ENCODE data around the gene CCR6.
"Not testable (repeated sequence)": the region's sequence is repeated elsewhere in the genome, so short reads cannot be mapped to it uniquely, and the experiment has no call there.

Gene CCR6

DNA sequence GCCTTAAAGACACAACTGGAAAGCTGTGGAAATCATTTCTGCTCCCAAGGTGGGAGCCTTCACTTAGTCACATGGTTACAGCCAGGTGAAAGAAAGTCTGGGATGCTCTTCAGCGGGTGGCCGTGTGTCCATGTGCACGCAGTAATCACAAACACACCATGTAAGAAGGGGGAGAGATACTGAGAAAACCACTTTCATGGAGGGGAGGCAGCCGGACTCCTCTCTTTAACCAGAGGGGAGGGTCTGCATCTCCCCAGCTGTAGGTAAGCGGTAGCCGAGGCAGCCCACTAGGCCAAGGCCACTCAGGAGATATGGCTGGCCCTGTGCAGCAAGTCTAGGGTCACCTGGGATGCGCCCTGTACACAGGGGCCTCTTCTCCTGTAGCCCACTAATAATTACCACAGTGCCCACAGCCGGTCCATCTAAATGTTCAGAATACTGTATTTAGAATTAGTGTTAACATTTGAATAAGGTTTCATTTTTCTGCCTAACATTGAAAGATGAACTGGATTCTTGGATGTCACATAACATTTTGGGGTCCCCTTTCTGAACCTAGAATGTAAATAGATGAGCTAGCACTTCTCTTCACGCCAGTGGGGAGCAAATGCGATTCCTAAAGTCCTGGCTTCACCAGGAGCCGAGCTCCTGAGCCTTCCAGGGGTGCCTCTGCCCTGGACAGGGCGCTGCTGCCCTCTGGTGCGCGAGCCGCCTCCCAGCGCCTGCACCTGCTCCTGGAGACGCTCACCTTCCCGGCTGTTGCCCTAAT lies 19.0 kb downstream of the CCR6 start:
- no peak for DNase-seq (ENCODE audit: low read depth in 2 of 2)

GRCh38 chr6:167142433-167142761 lies 19.5 kb downstream of the CCR6 start:
- DNase-seq (ENCODE audit: low read depth in 2 of 2) = no peak

GRCh38 chr6:167143041-167143440 lies 20.1 kb downstream of the CCR6 start:
- no peak for DNase-seq (ENCODE audit: low read depth in 2 of 2)

- no peak for DNase-seq (ENCODE audit: low read depth in 2 of 2)
Measured at GRCh38 chr6:167145461-167145860, 22.6 kb downstream of the CCR6 start.

DNA sequence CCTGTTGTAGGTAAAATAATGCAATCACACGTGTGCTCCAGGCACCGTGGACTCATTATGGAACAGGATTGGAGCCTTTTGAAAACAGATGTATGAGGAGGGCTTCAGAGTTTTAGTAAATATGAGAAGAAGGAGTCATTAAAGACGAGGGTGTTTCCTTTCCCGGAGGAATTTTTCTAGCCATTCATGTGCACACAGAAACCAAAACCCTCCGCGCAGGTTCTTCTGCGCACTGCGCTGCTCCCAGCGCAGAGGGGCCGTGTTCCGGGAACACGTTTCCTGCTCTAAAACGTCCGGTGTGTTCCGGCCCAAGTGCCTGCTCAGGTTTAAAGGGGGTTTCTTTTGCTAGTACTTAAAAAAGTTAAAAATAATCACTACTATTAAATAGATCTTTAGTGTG lies 23.2 kb downstream of the CCR6 start:
- DNase-seq (ENCODE audit: low read depth in 2 of 2) = no peak

GRCh38 chr6:167146977-167147376 lies 24.1 kb downstream of the CCR6 start:
- no peak for DNase-seq (ENCODE audit: low read depth in 2 of 2)

GRCh38 chr6:167148021-167148420 lies 25.1 kb downstream of the CCR6 start:
- no peak for DNase-seq (ENCODE audit: low read depth in 2 of 2)

DNA sequence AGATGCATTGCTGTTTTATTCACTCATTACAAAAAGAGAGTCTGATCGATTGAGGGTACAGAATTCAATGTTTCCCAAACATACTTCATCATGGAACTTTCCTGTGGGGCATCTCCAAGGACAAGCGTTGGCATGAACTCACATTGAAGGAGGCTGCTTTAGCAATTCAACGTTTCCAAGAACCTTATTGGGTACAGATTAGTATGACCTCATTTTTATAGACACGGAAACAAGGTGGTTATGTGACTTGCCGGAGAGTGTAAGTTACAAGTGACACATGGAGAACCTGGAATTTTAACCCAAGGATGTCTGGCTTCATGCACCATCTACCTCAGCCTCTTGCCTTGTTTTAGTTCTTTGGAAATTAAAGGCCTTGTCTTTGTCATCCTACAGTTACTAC lies 26.1 kb downstream of the CCR6 start:
- no peak for DNase-seq (ENCODE audit: low read depth in 2 of 2)

GRCh38 chr6:167150941-167151549 lies 28.1 kb downstream of the CCR6 start:
- no peak for DNase-seq (ENCODE audit: low read depth in 2 of 2)

DNA sequence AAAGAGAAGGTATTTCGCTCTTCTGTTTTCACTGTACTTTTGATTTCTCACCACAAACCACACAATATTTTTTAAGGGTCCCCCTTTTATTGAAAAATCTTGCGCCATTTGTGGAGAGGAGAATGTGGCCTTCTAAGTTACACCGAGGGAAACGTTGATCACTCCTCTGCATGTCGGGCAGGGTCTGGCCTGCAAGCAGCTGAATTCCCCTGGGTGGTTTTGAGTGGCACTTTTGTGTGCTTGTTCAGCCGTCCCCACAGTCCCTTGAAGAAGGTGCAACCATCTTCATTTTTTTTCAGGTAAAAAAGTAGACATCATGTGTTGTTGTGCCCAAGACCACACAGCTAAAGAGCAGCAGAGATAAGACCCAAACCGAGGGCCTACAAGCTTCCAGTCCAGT lies 28.8 kb downstream of the CCR6 start:
- no peak for DNase-seq (ENCODE audit: low read depth in 2 of 2)

- DNase-seq (ENCODE audit: low read depth in 2 of 2) = no peak
Measured at GRCh38 chr6:167152862-167153261, 30.0 kb downstream of the CCR6 start.

GRCh38 chr6:167153521-167153959 lies 30.6 kb downstream of the CCR6 start:
- no peak for DNase-seq (ENCODE audit: low read depth in 2 of 2)

GRCh38 chr6:167154291-167154690 lies 31.4 kb downstream of the CCR6 start:
- DNase-seq (ENCODE audit: low read depth in 2 of 2) = no peak

GRCh38 chr6:167154895-167155294 lies 32.0 kb downstream of the CCR6 start:
- DNase-seq (ENCODE audit: low read depth in 2 of 2) = no peak

DNA sequence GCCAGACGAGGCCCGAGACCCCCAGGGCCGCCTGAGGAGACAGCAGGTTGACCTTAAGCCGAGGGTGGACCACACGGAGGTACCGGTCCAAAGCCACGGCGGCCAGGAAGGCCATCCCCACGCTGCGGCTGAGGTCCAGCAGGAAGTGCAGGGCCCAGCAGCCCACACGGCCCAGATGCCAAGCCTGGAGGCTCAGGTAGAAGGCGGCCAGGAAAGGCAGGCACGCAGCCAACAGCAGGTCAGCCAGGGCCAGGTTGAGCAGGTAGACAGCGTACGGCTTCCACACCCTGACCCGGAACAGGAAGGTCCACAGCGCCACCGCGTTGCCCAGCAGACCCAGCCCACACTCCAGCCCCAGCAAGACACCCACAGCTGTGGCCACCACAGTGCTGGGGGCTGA lies 34.5 kb downstream of the CCR6 start:
- DNase-seq (ENCODE audit: low read depth in 2 of 2) = no peak

DNA sequence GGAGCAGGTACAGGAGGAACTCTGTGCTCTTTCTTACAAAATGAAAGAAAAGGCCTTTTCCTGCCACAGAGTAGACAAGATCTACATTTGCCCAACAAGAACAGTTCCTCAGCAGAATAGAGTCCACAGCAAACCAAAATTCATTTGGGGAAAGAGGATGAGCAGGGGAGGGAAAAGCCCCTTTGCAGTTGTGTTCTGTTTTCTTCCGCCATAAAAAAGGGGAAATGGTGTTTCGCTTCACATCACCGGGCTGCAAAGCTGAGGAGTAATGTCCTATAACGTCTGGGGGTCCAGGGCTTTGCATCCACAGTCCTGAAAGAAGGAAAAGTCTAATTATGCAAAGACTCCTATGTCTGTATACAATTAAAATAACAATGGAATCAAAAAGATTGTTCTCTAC lies 35.0 kb downstream of the CCR6 start, which contains the start of gene GPR31:
TSS of gene GPR31 (minus strand) at position 118 of the 400 bp plus-strand sequence. CDS start 149 bp downstream, outside the sequence.
- DNase-seq (ENCODE audit: low read depth in 2 of 2) = no peak

DNA sequence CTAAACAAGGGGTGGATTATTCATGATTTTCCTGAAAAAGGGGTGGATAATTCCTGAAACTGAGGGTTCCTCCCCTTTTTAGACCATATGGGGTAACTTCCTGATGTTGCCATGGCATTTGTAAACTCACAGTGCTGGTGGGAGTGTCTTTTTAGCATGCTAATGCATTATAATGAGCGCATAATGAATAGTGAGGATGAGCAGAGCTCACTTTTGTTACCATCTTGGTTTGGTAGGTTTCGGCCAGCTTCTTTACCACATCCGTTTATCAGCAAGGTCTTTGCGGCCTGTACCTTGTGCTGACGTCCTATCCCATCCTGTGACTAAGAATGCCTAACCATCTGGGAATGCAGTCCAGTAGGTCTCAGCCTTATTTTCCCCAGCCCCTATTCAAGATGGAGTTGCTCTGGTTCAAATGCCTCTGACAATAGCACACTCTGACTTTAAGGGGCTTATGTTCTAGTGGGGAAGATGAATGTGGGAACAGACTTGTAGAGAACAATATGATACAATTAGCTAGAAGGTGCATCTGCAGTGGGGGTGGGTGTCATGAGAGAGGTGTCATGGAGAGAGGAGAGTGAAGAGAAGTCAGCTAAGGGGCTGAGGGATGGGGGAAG lies 39.1 kb downstream of the CCR6 start:
- no peak for DNase-seq (ENCODE audit: low read depth in 2 of 2)

DNA sequence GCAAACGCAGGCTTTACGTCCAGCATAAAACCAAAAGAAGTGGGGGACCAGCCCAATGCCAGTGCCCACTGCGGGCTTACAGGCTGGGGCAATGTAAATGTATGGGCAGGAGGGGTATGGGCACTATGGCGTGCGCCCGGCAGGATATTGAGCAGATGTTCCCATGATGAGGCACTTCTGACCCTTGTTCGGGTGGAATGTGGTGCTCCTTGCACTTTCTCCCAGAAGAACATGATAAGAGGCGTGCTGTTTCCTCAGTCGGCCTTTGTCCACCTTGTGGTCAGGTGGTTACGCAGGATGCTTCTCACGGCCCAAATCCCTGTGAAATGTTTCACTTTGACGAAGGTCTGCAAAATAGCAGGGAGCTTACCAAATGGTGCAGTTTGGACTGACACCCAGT lies 39.7 kb downstream of the CCR6 start:
- DNase-seq (ENCODE audit: low read depth in 2 of 2) = no peak

DNA sequence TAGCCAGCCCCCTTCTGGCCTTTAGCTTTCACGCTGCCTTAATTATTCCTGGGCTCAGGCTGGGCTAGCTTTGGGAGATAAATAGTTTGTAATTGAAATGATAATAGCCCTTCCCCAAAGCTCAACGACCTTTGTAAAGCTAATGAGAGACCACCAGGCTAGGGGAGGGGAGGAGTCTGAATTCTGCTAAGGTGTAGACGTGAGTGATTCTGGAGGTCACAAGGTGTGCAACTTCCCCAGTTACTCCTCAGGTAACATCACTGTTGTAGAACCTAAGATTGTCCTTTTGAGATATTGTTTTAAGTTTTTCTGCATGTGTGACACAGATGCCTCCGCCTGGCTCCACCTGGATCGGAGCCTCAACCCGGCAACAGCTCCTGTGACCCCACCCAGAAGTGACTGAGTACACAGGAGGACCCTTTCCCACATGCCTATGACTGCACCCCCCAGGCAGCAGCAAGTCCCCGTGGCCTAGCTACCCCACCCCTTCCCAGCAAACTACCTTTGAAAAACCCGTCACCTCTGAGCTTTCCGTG lies 40.6 kb downstream of the CCR6 start:
- no peak for DNase-seq (ENCODE audit: low read depth in 2 of 2)

GRCh38 chr6:167164261-167164660 lies 41.4 kb downstream of the CCR6 start:
- DNase-seq (ENCODE audit: low read depth in 2 of 2) = no peak

DNA sequence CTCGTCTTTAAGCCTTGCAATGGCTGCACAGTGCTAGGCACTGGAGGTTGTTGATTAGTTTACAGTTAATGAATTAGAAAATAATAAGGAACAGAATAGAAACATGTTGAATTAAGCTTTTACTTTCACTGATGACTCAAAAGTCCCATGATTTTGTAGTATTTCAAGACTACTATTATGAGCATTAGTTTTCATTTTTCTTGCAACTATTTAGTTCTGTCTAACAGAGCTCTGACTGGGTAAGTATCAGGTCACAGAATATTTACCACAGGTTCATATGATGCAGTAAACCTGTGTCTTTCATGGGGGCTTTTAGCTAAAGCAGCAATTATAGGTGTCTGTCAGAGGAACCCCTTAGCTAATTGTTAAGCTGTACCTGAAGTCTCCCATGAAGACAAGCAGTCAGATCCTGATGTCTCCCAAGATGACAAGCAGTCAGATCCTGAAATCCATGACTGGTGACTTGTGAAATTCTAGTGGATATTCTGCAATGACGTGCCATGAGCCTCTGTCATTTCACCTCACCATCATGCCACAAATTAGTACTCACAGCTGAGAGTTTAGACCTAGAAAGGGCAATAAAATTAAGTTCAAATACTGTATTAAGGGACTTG lies 43.1 kb downstream of the CCR6 start:
- DNase-seq (ENCODE audit: low read depth in 2 of 2) = no peak

DNA sequence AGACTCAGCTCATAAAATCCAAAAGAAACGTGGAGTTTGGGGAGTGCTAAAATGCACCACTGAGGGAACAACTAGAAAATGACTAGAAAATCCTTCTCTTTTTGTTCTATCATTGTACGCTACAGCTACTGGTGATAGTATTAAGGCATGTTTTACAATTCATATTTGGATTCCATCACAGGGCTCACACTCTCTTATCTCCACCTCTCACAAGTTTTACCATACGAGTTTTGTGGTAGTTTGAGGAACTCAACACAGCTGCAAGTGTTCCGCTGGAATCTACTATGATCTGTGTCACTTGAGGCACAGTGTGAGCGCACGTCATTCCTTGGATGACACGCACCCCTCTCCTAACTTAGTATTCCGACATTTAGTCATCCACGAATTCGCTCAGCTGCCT lies 44.8 kb downstream of the CCR6 start:
- DNase-seq (ENCODE audit: low read depth in 2 of 2) = not testable (repeated sequence)
